Stimulated activated CD8-positive, alpha-beta memory T cell treated with anti-CD3 and anti-CD28 coated beads, Interleukin-4, amount 100 ng/mL, for 24 hours (primary cell): ENCODE measurements around the gene GAP43.

Source experiments
- DNase-seq: peaks from one replicate; pipeline ENCODE4 v3.0.0-alpha.2; 2020; ENCODE audit warnings: low read depth

Gene GAP43

GRCh38 chr3:115627180-115628074 lies 4.1 kb downstream of the GAP43 start:
- no peak for DNase-seq

GRCh38 chr3:115628075-115628412 lies 4.7 kb downstream of the GAP43 start:
- DNase-seq, result no peak

- DNase-seq, result no peak
These were observed 7.5 kb downstream of the GAP43 start for GRCh38 chr3:115630850-115631249.

- DNase-seq, result no peak
These were observed 8.7 kb downstream of the GAP43 start for GRCh38 chr3:115632026-115632425.

GRCh38 chr3:115633467-115633866 lies 10.2 kb downstream of the GAP43 start:
- no peak for DNase-seq

GRCh38 chr3:115634052-115634451 lies 10.7 kb downstream of the GAP43 start:
- DNase-seq, result no peak

GRCh38 chr3:115635406-115635805 lies 12.1 kb downstream of the GAP43 start:
- no peak for DNase-seq

- no peak for DNase-seq
These were observed 14.9 kb downstream of the GAP43 start for GRCh38 chr3:115638241-115638640.

- no peak for DNase-seq
These were observed 15.7 kb downstream of the GAP43 start for GRCh38 chr3:115638991-115639390.

- no peak for DNase-seq
These were observed 21.1 kb downstream of the GAP43 start for GRCh38 chr3:115644391-115644790.

- DNase-seq, result no peak
These were observed 22.8 kb downstream of the GAP43 start for GRCh38 chr3:115646027-115646690.

GRCh38 chr3:115648559-115648958 lies 25.2 kb downstream of the GAP43 start:
- no peak for DNase-seq

GRCh38 chr3:115651087-115651486 lies 27.8 kb downstream of the GAP43 start:
- DNase-seq, result no peak

- no peak for DNase-seq
These were observed 28.3 kb downstream of the GAP43 start for GRCh38 chr3:115651599-115651998.

GRCh38 chr3:115652738-115653137 lies 29.4 kb downstream of the GAP43 start:
- DNase-seq, result no peak

GRCh38 chr3:115655761-115656282 lies 32.5 kb downstream of the GAP43 start:
- no peak for DNase-seq

- no peak for DNase-seq
These were observed 33.9 kb downstream of the GAP43 start for GRCh38 chr3:115657168-115657567.

- DNase-seq, result no peak
These were observed 34.7 kb downstream of the GAP43 start for GRCh38 chr3:115658032-115658336.

- peak; percentile 68 for DNase-seq
These were observed 35.2 kb downstream of the GAP43 start for GRCh38 chr3:115658337-115659181.

- DNase-seq, result no peak
These were observed 36.2 kb downstream of the GAP43 start for GRCh38 chr3:115659253-115660220.

- no peak for DNase-seq
These were observed 37.5 kb downstream of the GAP43 start for GRCh38 chr3:115660646-115661337.
